H1 (cell line): ENCODE measurements around the gene NDUFAF8. TPM values are rescaled to one million over a fixed set of nuclear protein-coding genes. Genes with fewer than 3 reads are reported as not detected.
A peak's percentile ranks its signal among the peaks of the same experiment; 100 is the strongest.

Experiments used
- CTCF ChIA-PET: fragments of 300-600 bp; sonication (Branson Sonifier 250); formaldehyde crosslinking; loops from one replicate; lab custom pipeline; 2021; ENCODE audit not compliant: partially characterized antibody; lab: Charles Lee
- POLR2A ChIA-PET: fragments of 300-600 bp; sonication (Branson Sonifier 250); formaldehyde crosslinking; loops from one replicate; lab custom pipeline; 2021; ENCODE audit warnings: inconsistent platforms; ENCODE audit not compliant: partially characterized antibody; lab: Charles Lee
- DNase-seq, 2 experiments: peaks; one replicate each; pipeline versions ENCODE4 v3.0.0 to v3.0.0-alpha.2; 2010 to 2022; ENCODE audit warnings: low spot score in 2 of 2, low read depth in 1 of 2, mixed read lengths in 1 of 2
- FAIRE-seq: peaks from 2 replicates; lab custom pipeline; 2011; peaks lifted over from hg19 to GRCh38; lab: Jason Lieb, UNC
- H2AFZ ChIP-seq: 2 replicates; pipeline ENCODE4 v1.8.1; 2012; ENCODE audit warnings: low read length, inconsistent platforms
- H2AK5ac ChIP-seq: 2 replicates; pipeline ENCODE4 v1.6.1; 2013; ENCODE audit warnings: low read depth, low read length
- H2BK120ac ChIP-seq: replicated peaks from 2 replicates; pipeline ENCODE3; 2013; ENCODE audit warnings: low read depth, low read length, inconsistent platforms
- H2BK12ac ChIP-seq: 2 replicates; pipeline ENCODE4 v1.6.1; 2013; ENCODE audit warnings: low read depth, low read length
- H2BK15ac ChIP-seq: 2 replicates; pipeline ENCODE4 v1.6.1; 2013; ENCODE audit warnings: low read length
- H2BK20ac ChIP-seq: 2 replicates; pipeline ENCODE4 v1.6.1; 2013; ENCODE audit warnings: low read length
- H2BK5ac ChIP-seq: 2 replicates; pipeline ENCODE4 v1.6.1; 2013; ENCODE audit warnings: low read depth, low read length
- H3K14ac ChIP-seq: 2 replicates; pipeline ENCODE4 v1.6.1; 2013; ENCODE audit warnings: inconsistent platforms; ENCODE audit not compliant: insufficient read length
- H3K18ac ChIP-seq: 2 replicates; pipeline ENCODE4 v1.6.1; 2013; ENCODE audit warnings: low read length; ENCODE audit errors: extremely low read depth
- H3K23ac ChIP-seq: 2 replicates; pipeline ENCODE4 v1.6.1; 2013; ENCODE audit warnings: inconsistent platforms; ENCODE audit not compliant: insufficient read length
- H3K23me2 ChIP-seq: 2 replicates; pipeline ENCODE4 v1.6.1; 2013; ENCODE audit warnings: low read depth, low read length
- H3K27ac ChIP-seq: 2 replicates; pipeline ENCODE4 v1.6.1; 2011; ENCODE audit warnings: low read depth, low read length, inconsistent platforms
- H3K27me3 ChIP-seq, 4 experiments: replicated peaks in 1 of 4; 1 replicate in 1 of 4; 2 replicates in 3 of 4; pipeline versions ENCODE4 v1.6.1 to v1.8.1; 2011 to 2013; ENCODE audit warnings: low read length in 3 of 4, mild to moderate bottlenecking in 3 of 4, inconsistent platforms in 2 of 4, mixed read lengths in 2 of 4, moderate library complexity in 1 of 4; ENCODE audit not compliant: control insufficient read depth in 3 of 4, insufficient read depth in 3 of 4; ENCODE audit errors: extremely low read depth in 1 of 4
- H3K36me3 ChIP-seq, 4 experiments: 2 replicates each; pipeline versions ENCODE4 v1.6.1 to v1.8.1; 2011 to 2013; ENCODE audit warnings: mild to moderate bottlenecking in 4 of 4, low read length in 3 of 4, moderate library complexity in 2 of 4, control low read depth in 1 of 4, inconsistent platforms in 1 of 4; ENCODE audit not compliant: insufficient read depth in 4 of 4, control insufficient read depth in 2 of 4
- H3K4ac ChIP-seq: replicated peaks from 2 replicates; pipeline ENCODE3; 2013; ENCODE audit warnings: low read length, low read depth, mixed read lengths, inconsistent platforms; ENCODE audit not compliant: insufficient read length
- H3K4me1 ChIP-seq, 4 experiments: replicated peaks in 1 of 4; 1 replicate in 1 of 4; 2 replicates in 3 of 4; pipeline versions ENCODE4 v1.6.1 to v1.8.1; 2011 to 2013; ENCODE audit warnings: low read length in 3 of 4, inconsistent platforms in 2 of 4, mixed read lengths in 1 of 4; ENCODE audit not compliant: insufficient read depth in 4 of 4, control insufficient read depth in 3 of 4
- H3K4me2 ChIP-seq, 2 experiments: 2 replicates each; pipeline versions ENCODE4 v1.6.1 to v1.8.1; 2011 to 2013; ENCODE audit warnings: low read depth in 2 of 2, low read length in 2 of 2, control low read depth in 1 of 2, inconsistent platforms in 1 of 2, mild to moderate bottlenecking in 1 of 2; ENCODE audit not compliant: insufficient read depth in 1 of 2
- H3K4me3 ChIP-seq, 4 experiments: fragments of 200-600, 300-600 bp in 1 of 4; sonication (generic), shearing (Covaris generic), sonication (Bioruptor Twin) in 1 of 4; 2 replicates each; pipeline versions ENCODE4 v1.5.1 to v1.8.1; 2011 to 2016; ENCODE audit warnings: low read length in 4 of 4, low read depth in 3 of 4, control low read depth in 2 of 4, inconsistent platforms in 2 of 4, mild to moderate bottlenecking in 2 of 4, mixed read lengths in 1 of 4, moderate library complexity in 1 of 4; ENCODE audit not compliant: insufficient read depth in 2 of 4; ENCODE audit errors: extremely low read depth in 1 of 4
- H3K56ac ChIP-seq: replicated peaks from 2 replicates; pipeline ENCODE3; 2013; ENCODE audit warnings: low read depth, mild to moderate bottlenecking, mixed read lengths, low read length, inconsistent platforms; ENCODE audit not compliant: insufficient read length
- H3K79me1 ChIP-seq: 2 replicates; pipeline ENCODE4 v1.6.1; 2013; ENCODE audit warnings: low read depth, low read length, control low read depth
- H3K79me2 ChIP-seq, 2 experiments: 2 replicates each; pipeline versions ENCODE4 v1.6.1 to v1.8.1; 2012 to 2013; ENCODE audit warnings: low read length in 2 of 2, mild to moderate bottlenecking in 2 of 2, inconsistent platforms in 1 of 2; ENCODE audit not compliant: insufficient read depth in 2 of 2, control insufficient read depth in 1 of 2
- H3K9ac ChIP-seq, 4 experiments: replicated peaks in 1 of 4; 1 replicate in 1 of 4; 2 replicates in 3 of 4; pipeline versions ENCODE4 v1.6.1 to v1.8.1; 2011 to 2013; ENCODE audit warnings: low read depth in 3 of 4, low read length in 3 of 4, control low read depth in 2 of 4, mild to moderate bottlenecking in 2 of 4, moderate library complexity in 2 of 4, inconsistent platforms in 1 of 4; ENCODE audit errors: extremely low read depth in 1 of 4
- H3K9me3 ChIP-seq, 2 experiments: 2 replicates each; pipeline versions ENCODE4 v1.6.1 to v1.8.1; 2012 to 2013; ENCODE audit warnings: mild to moderate bottlenecking in 2 of 2, moderate library complexity in 2 of 2, control low read depth in 1 of 2, inconsistent platforms in 1 of 2, low read depth in 1 of 2, low read length in 1 of 2, mixed read lengths in 1 of 2; ENCODE audit not compliant: insufficient read depth in 2 of 2
- H4K20me1 ChIP-seq, 2 experiments: replicated peaks in 1 of 2; 2 replicates each; pipeline versions ENCODE3 to v1.8.1; 2011 to 2013; ENCODE audit warnings: inconsistent platforms in 2 of 2, low read length in 2 of 2, mild to moderate bottlenecking in 1 of 2; ENCODE audit not compliant: insufficient read depth in 2 of 2, control insufficient read depth in 1 of 2
- H4K5ac ChIP-seq: 2 replicates; pipeline ENCODE4 v1.6.1; 2013; ENCODE audit warnings: low read length, low read depth, mixed read lengths, inconsistent platforms; ENCODE audit not compliant: insufficient read length
- H4K8ac ChIP-seq: 2 replicates; pipeline ENCODE4 v1.8.0; 2013; ENCODE audit warnings: mild to moderate bottlenecking, moderate library complexity, low read length, inconsistent platforms; ENCODE audit not compliant: insufficient read depth; ENCODE audit errors: extremely low read depth
- H4K91ac ChIP-seq: replicated peaks from 2 replicates; pipeline ENCODE3; 2013; ENCODE audit warnings: low read length, mixed read lengths, inconsistent platforms; ENCODE audit not compliant: insufficient read length
- CEBPB ChIP-seq: IDR thresholded peaks from 2 replicates; pipeline ENCODE4 v1.6.1; 2012; ENCODE audit warnings: low read depth, low read length
- POU5F1 ChIP-seq: IDR thresholded peaks from 2 replicates; pipeline ENCODE4 v1.6.1; 2011; ENCODE audit warnings: low read depth, mild to moderate bottlenecking, low read length, moderate library complexity
- SP4 ChIP-seq: IDR thresholded peaks from 2 replicates; pipeline ENCODE4 v1.6.1; 2012; ENCODE audit warnings: low read length, inconsistent platforms
- WGBS, 2 experiments: shearing (Covaris generic) in 1 of 2; methylation state at CpG; one replicate each; pipeline versions ENCODE4 v1.1.6 to v1.1.7; 2013 to 2015; ENCODE audit warnings: low lambda C conversion rate in 2 of 2, mixed read lengths in 2 of 2, inconsistent platforms in 1 of 2, low coverage in 1 of 2, missing lambda C conversion rate in 1 of 2; ENCODE audit not compliant: insufficient replicate concordance in 2 of 2, insufficient coverage in 1 of 2, insufficient read length in 1 of 2; ENCODE audit errors: extremely low coverage in 1 of 2, missing lambda C conversion rate in 1 of 2; 5-methylcytosine and 5-hydroxymethylcytosine counted together
- polyA plus RNA-seq, 7 experiments: library from polyadenylated mRNA; depleted of rRNA in 3 of 7; stranded (reverse) in 5 of 7; unstranded in 2 of 7; fragments of >200 nt in 5 of 7; fragments of 200-250 nt in 2 of 7; gene quantifications; 1 replicate in 5 of 7; 2 replicates in 1 of 7; 4 replicates in 1 of 7; pipeline versions ENCODE4 v1.2.1 to v1.2.3, GENCODE V29; 2011 to 2013; ENCODE audit warnings: missing spikeins in 2 of 7, mixed read lengths in 2 of 7
- total RNA-seq: library from RNA; stranded (reverse); fragmentation: NEBNext Ultra II Directional; extraction: Animal tissue kit (Norgen Biotek cat#: 25700); gene quantifications from 2 replicates; pipeline ENCODE4 v1.2.1, GENCODE V29; 2021

The NDUFAF8 gene
- total and polyA plus RNA-seq, 2 of the 8 experiments (the other 6 are each of a cell fraction or from before 2014, with no cell fraction given), result 48.9 to 91.1 TPM

DNA sequence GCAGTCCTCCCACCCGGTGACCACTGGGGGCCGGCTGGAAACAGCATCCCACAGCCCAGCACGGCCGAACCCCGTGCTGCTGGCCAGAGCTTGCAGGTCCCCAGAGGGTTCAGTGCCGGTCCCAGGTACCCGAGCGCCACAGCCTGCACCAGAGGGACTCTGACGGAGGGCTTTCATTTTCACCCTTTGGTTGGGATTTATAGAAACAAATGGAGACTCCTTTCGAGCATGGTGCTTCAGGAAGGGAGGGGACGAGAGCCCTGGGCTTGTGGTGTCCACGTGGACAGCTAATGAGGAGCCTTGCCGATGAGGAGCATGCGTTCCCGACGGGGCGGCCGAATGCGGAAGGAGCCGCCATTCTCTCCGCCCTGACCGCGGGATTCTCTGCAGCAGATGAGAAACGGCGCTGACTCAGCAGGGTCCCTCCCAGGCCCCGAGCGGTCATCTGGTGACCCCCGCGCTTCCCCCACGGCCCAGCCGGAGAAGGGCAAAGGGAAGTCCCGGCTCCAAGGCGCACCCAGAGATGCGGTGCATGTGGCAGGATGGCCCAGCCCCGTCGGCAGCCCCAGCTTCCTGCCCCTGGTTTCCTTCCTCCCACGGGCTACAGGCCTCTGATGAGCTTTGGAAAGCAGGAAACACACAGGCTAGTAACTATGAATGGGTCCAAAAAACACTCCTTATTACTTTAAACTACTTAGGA lies 46.2 kb downstream of the NDUFAF8 start:
- peaks cover 0 to 12% (median 0%) of the 10 kb centered on the region in 4 experiments; a peak in 4 of 7 replicates for H3K4me1 ChIP-seq
- no peak overlapping the region for H3K18ac ChIP-seq
- no peaks in the 10 kb centered on the region for H3K27me3 ChIP-seq
- H2AFZ ChIP-seq, result no peak overlapping the region
- H4K20me1 ChIP-seq, result peaks cover 11 to 13% of the 10 kb centered on the region in 2 experiments
- no peak overlapping the region for H3K9ac ChIP-seq
- peaks cover 0 to 10% (median 4%) of the 10 kb centered on the region in 4 experiments; a peak in 4 of 8 replicates for H3K36me3 ChIP-seq
- no peak overlapping the region for H3K4me3 ChIP-seq
- no peak for DNase-seq
- H3K4ac ChIP-seq, result no peak overlapping the region
- no peak overlapping the region for H2BK120ac ChIP-seq
- ChIA-PET CTCF (interaction anchor here (0.6 to 2.0 kb wide), 5 partner anchors 11 to 189 kb away, joined by 3 to 5 read pairs (median 4); no protein-coding TSS in a partner anchor), POLR2A (no interaction called here)
- H4K8ac ChIP-seq, result peak overlapping the region; percentile 81; the same call in 1 of the 2 replicates
- no peak overlapping the region for H3K27ac ChIP-seq
- H3K9me3 ChIP-seq, result no peaks in the 10 kb centered on the region
- no peak overlapping the region for H3K23ac ChIP-seq
- H3K79me2 ChIP-seq, result peaks cover 0 to 8% of the 10 kb centered on the region in 2 experiments; a peak in 2 of 4 replicates
- no peak overlapping the region for H4K5ac ChIP-seq
- H4K91ac ChIP-seq, result no peak overlapping the region
- H2BK15ac ChIP-seq, result no peak overlapping the region
- no peak overlapping the region for H3K14ac ChIP-seq
- no peaks in the 10 kb centered on the region for H3K23me2 ChIP-seq
- H3K56ac ChIP-seq, result no peak overlapping the region
- no peak overlapping the region for H2BK12ac ChIP-seq
- no peak overlapping the region for H2AK5ac ChIP-seq
- peaks cover 13% of the 10 kb centered on the region for H3K79me1 ChIP-seq
- H3K4me2 ChIP-seq, result no peak overlapping the region
- H2BK5ac ChIP-seq, result no peak overlapping the region; the same call in 1 of the 2 replicates
- 84% methylated on average over 26 of the region's 37 CpGs; no CpG with 5 or more reads in 1 of the 2 experiments for WGBS, 2 experiments
- TF ChIP-seq CEBPB, result no peak
- no peak for TF ChIP-seq SP4
- no peak for TF ChIP-seq POU5F1
- H2BK20ac ChIP-seq, result no peak overlapping the region
- FAIRE-seq, result no peak
